ENCODE measurements around the gene ATXN10.
A peak's percentile ranks its signal among the peaks of the same experiment; 100 is the strongest.
"Not testable (repeated sequence)": the region's sequence is repeated elsewhere in the genome, so short reads cannot be mapped to it uniquely, and the experiment has no call there.

ATXN10 gene

GRCh38 chr22:45671783-45672563 is at the start of gene ATXN10:
Gene ATXN10, plus strand, starts transcription at chr22:45671834. Its CDS starts 230 bp downstream, at chr22:45672064.
- peak; percentile 71 to 76 for DNase-seq

DNA sequence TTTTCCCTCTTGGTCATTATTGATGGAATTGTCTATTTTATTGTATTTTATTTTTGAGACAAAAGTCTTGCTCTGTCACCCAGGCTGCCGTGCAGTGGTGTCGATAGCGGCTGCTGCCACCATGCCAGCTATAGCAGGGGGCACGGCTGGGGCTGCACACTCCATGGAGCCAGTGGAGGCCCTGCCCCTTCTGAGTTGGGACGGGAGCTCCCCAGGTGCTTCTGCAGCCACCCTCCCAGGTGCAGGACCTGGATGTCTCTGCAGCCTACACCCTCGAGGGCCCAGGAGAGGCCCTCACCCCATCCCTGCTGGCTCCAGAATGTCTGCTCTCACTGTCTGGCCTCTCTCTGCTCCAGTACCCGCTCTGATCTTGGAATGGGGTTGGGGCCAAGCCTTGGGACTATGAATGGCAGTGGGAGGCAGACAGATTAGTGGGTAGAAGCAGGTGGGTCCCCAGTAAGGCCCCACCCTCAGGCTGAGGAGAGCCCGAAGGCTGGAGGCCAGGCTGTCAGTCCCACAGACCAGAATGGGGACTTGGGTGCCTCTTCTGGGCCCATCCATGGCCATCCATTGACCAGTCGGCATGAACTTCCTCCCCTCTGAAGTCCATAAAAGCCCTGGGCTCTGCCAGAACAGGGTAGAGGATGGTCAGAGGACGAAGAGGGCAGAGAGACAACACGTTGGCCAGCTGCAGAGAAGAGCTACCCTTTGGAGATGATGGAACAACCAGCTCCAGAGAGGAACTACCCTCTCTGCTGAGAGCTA is 49.6 kb upstream of the ATXN10 start:
- DNase-seq = no peak

- DNase-seq = not testable (repeated sequence)
Observed at GRCh38 chr22:45623464-45624145, 48.0 kb upstream of the ATXN10 start.

- no peak for DNase-seq
Observed at GRCh38 chr22:45626198-45626651, 45.4 kb upstream of the ATXN10 start.

- DNase-seq = no peak
Observed at GRCh38 chr22:45627489-45628233, 44.0 kb upstream of the ATXN10 start.

DNA sequence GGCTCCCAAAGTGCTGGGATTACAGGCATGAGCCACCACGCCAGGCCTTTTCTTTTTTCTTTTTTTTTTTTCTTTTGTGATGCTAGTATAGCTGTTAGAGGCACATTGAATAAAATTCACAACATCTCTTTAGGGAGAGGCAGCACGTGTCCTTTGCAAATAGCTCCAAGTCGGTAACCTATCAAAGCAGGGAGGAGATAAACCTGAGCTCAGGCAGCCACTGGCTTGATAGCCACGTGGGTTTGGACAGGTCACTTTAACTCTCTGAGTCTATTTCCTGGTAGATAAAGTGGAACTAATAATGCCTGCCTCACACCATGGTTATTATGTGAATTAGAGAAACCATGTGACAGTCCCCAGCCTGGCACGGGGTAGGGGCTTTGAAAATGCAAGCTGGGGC is 43.1 kb upstream of the ATXN10 start:
- DNase-seq = no peak

DNA sequence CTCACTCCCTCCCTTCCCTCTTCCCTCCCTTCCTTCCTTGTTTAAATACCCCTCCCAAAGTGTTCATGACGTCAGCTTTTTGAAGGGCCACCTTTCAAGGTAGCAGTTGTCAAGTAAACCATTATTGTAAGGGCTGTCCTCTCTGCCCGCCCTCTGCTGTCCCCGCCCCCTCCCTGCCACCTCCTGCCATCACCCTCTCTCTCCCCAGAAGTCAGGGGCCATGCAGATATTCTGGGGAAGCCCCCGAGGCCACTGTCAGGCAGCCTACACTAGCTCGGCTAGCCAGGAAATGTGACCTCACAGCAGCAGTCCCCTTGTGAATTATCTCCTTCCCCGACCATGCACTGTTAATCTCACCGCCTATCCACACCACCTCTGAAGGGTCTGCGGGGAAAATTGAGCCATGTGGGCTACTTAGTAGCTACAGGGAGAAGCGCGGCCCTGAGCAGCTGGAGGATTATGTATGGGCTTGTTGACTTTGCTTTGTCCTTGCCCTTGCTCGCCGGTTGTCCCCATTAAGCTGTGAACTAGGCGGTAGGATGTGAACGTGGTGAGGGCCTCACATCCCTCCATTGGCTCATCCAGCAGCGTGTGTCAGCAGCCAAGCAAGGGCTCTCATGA is 42.1 kb upstream of the ATXN10 start:
- no peak for DNase-seq

DNA sequence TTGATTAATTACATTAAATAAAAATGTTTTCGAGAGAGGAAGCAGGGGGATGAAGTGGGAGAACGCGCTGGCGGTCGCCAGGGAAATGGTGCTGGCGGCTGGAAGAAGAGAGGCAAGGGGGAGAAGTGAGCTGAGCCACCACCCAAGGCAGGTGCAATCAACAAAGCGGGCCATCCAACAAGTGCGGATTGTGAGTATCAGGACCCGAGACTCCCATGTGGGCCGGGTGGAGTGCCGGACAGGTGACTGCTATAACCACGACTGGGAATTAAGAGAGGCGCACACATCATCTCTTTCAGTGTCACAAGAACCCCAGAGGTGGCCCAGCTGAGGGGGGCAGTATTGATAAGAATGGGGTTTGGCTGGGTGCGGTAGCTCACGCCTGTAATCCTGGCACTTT is 41.2 kb upstream of the ATXN10 start:
- no peak for DNase-seq

DNA sequence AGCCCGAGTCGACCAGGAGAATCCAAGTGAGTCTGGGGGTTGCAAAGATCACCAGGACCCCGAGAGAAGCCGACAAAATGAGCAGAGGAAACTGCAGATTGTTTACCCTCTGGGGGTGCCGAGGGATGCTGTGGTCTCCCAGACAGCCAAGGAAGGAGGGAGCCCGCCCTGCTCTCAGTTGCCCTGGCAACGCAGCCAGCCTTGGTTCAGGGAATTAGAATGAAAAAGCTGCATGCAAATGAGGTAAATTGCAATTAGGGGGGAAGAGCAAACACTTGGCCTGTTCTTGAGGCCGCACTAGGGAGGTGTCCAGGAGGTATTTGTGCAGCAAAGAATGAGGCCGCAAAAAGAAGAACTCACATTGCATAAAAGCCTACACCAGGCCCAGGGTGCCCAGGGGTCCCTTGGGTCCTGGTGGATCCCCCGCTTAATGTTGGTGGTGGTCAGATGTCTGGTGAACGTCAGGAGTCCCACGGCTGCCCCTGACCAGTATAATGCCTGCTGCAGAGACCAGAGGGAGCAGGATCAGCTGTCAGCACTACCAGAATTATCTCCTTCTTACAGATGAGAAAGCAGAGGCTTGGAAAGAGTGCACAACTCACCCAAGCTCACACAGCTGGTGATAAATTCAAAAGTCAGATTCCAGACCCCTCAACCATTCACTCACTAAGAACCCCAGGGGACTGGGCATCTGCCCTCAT is 40.3 kb upstream of the ATXN10 start:
- no peak for DNase-seq

DNA sequence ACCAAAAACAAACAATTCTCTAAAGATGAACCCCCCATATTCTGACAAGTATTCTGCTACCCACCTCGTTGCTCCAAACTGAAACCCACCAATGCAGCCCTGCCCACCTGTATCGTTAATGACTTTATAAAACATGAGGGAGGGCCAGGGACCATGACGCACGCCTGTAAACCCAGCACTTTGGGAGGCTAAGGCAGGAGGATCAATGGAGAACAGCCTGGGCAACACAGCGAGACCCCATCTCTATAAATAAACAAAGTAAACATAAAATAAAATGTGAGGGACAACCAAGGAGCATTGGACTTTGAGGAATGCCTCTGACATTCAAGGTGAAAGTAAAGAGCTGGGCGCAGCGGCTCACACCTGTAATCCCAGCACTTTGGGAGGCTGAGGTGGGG is 39.8 kb upstream of the ATXN10 start:
- no peak for DNase-seq

DNA sequence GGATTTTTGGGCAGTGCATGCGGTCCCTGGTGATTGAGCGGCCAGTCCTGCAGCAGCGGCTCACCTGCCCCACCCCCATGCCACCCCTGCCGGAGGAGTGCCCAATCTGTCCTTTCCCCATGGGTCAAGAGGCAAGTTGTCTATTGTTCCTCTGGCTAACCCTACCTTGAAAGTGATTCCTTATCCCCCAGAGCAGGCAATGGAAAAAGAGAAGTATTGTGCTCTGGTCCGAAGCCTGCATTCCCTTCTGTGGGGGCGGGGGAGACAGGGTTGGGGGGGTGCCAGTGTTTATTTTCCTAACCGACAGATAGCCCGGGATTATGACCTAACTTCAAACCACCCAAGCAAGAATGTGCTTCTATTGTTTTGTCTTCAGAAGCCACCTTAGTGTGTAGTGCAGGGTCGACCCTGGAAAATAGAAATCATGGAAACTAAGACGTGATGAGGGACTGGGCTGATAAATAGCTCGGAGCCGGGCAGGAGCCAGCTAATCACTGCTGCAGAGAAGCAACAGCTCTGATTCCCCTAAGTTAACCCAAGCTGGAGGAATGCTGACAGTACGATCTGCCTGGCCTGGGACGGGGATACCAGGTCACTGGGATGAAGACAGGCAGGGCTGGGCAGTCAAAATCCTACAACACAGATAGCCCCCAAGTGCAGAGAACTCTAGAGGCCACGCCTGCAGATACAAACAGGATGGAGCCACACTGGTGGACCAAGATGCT is 38.7 kb upstream of the ATXN10 start:
- DNase-seq = no peak

DNA sequence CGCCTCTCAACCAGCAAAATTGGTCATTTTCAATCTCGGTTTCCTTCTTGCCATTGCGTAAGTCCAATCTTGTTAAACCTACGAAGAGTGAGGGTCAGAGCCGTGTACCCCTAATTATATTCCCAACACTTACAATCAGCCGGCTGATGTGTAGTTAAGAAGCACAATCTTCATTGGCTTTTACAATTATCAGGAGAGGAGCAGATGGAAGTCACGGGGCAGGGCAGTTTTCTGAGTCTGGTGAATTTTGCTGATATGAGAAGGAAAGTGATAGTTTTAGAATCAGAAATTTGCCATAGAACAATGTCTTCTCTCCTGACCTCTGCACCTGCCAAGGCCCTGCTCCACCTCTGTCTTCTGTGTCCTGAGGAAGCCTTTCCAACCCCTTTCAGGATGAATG is 35.0 kb upstream of the ATXN10 start:
- no peak for DNase-seq

- DNase-seq = no peak
Observed at GRCh38 chr22:45638197-45638596, 33.4 kb upstream of the ATXN10 start.

GRCh38 chr22:45638834-45639746 is 32.5 kb upstream of the ATXN10 start:
- peak in 1 of 2 donors; percentile 29 for DNase-seq

GRCh38 chr22:45639747-45640102 is 31.9 kb upstream of the ATXN10 start:
- DNase-seq = no peak

DNA sequence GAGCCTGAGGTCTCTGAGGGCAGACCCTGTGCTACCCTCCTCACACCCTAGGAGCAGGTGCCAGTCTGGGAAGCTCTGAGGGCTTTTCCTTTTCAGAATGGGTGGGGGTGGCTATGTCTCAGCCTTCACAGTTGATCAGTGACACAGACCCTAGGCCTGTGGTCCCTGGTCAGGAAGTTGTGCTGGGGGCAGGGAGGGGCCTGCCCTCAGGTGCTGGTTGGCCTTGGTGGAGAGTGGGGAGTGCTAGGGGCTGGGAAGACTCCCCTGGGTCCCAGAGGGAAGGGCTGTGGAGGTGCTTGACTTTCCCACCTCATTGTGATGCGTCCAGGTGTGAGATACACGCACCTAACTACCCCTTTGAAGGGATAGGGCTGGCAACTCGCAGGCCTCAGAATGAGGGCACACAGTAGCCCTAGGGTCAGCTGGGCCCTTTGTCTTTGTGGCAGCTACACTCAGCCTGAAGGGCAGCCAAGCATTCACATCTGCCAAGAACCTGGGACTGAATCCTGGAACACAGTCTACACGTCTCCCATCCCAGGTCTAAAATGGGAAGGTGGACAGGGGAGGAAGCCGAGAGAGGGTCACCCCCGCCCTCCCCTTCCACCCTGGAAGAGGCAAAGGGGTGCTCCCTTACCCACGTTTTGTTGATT is 31.2 kb upstream of the ATXN10 start:
- DNase-seq = no peak

GRCh38 chr22:45640941-45641621 is 30.6 kb upstream of the ATXN10 start:
- no peak for DNase-seq

DNA sequence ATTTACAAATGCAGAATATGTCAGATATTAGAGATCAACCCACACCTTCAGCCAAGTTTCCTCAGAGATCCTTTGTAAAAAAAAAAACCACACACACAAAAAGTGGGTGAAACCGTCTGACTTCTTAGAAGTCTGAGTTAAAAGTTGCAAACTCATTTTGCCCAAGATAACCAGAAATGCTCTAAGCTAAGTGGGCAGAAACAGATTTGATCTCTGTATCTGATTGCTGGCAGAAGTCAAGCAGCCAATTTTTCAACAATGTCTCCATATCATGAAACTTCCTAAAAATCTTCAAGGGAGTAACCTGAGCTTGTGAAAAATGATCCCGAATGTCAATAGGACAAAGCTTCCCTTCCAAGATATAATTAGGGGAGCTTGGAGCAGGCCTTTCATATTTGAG is 28.6 kb upstream of the ATXN10 start:
- no peak for DNase-seq

DNA sequence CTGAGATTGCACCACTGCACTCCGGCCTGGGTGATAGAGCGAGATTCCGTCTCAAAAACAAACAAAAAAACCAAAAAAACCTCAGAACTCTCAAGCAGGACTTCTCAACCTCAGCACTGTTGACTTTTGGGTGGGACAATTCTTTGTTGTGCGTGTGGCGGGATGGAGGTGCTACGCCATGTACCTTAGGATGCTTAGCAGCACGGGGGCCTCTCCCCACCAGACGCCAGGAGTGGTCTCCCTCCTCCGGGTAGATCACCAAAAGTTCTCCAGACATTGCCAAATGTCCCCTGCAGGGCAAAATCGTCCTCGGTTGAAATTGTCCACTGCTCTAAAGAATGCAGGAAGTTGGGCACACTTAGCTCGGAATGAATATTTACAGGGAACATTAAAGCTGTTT is 26.9 kb upstream of the ATXN10 start:
- DNase-seq = no peak

Measured in CD4-positive, alpha-beta T cell treated with Interleukin-4 for 1 hour (primary cell).